ENCODE results near the gene TPK1.

GRCh38 chr7:144674550-144674949, 161.3 kb downstream of the TPK1 start:
- no peak for TF ChIP-seq POLR2A (IDR thresholded peaks at IDR 0.05)
- no peak for TF ChIP-seq CTCF (IDR thresholded peaks at IDR 0.05)

All from vagina (tissue), 2 donors.